B cell (primary cell): ENCODE measurements around the gene SF3B6. TPM values are rescaled to one million over a fixed set of nuclear protein-coding genes. Genes with fewer than 3 reads are reported as not detected.

Experiments used
- ATAC-seq: fragments of 200-7000 bp; cut with Tn5 transposase; one replicate; pipeline ENCODE4 v1.10.0; 2021; ENCODE audit warnings: low read depth, mild to moderate bottlenecking, moderate number of reproducible peaks, moderate library complexity
- CTCF ChIA-PET: fragments of 350-600 bp; sonication (Branson Sonifier 250); formaldehyde crosslinking; loops from one replicate; lab custom pipeline; 2021; ENCODE audit warnings: antibody characterized with exemption, inconsistent platforms; lab: Charles Lee
- POLR2A ChIA-PET: fragments of 350-600 bp; sonication (Branson Sonifier 250); formaldehyde crosslinking; loops from one replicate; lab custom pipeline; 2021; ENCODE audit warnings: antibody characterized with exemption; lab: Charles Lee
- DNase-seq: peaks from one replicate; pipeline ENCODE4 v3.0.0; 2013
- H2AFZ ChIP-seq: 2 replicates; pipeline ENCODE4 v1.6.1; 2012; ENCODE audit warnings: mild to moderate bottlenecking, low read depth, low read length; ENCODE audit not compliant: insufficient read depth, poor library complexity, severe bottlenecking
- H3K27ac ChIP-seq, 2 donors: 1 replicate in 1 of 2; 2 replicates in 1 of 2; pipeline ENCODE4 v1.5.1; 2012 to 2013; ENCODE audit warnings: low read length in 2 of 2, mild to moderate bottlenecking in 2 of 2, moderate library complexity in 1 of 2
- H3K27me3 ChIP-seq, 4 experiments: fragments of 200-600 bp in 1 of 4; sonication (generic) in 1 of 4; replicated peaks in 1 of 4; 1 replicate in 2 of 4; 2 replicates in 2 of 4; pipeline versions ENCODE4 v1.6.1 to v1.7.0; 2013 to 2016; ENCODE audit warnings: low read length in 3 of 4, mild to moderate bottlenecking in 2 of 4, mixed read lengths in 1 of 4, moderate library complexity in 1 of 4; ENCODE audit not compliant: insufficient read depth in 4 of 4, control insufficient read depth in 3 of 4; ENCODE audit errors: control extremely low read depth in 1 of 4
- H3K36me3 ChIP-seq, 2 experiments: replicated peaks in 1 of 2; 1 replicate in 1 of 2; 2 replicates in 1 of 2; pipeline versions ENCODE4 v1.6.1 to v1.7.1; 2013; ENCODE audit warnings: low read length in 1 of 2; ENCODE audit not compliant: insufficient read depth in 2 of 2, control insufficient read depth in 1 of 2; ENCODE audit errors: control extremely low read depth in 1 of 2, extremely low read depth in 1 of 2
- H3K4me1 ChIP-seq, 2 donors: fragments of 200-600 bp in 1 of 2; sonication (generic) in 1 of 2; 1 replicate in 1 of 2; 2 replicates in 1 of 2; pipeline versions ENCODE4 v1.5.1 to v1.6.1; 2013 to 2017; ENCODE audit warnings: low read length in 2 of 2; ENCODE audit not compliant: control insufficient read depth in 2 of 2, insufficient read depth in 2 of 2
- H3K4me2 ChIP-seq: replicated peaks from 2 replicates; pipeline ENCODE3; 2012; ENCODE audit warnings: mild to moderate bottlenecking, low read depth, low read length; ENCODE audit not compliant: poor library complexity, severe bottlenecking
- H3K4me3 ChIP-seq, 5 experiments: fragments of 200-600 bp in 1 of 5; sonication (generic) in 1 of 5; 1 replicate in 3 of 5; 2 replicates in 2 of 5; pipeline versions ENCODE4 v1.5.1 to v1.7.0; 2011 to 2016; ENCODE audit warnings: low read length in 4 of 5, mild to moderate bottlenecking in 4 of 5, low read depth in 2 of 5, control low read depth in 1 of 5, moderate library complexity in 1 of 5; ENCODE audit not compliant: insufficient read depth in 1 of 5; ENCODE audit errors: control extremely low read depth in 1 of 5, extremely low read depth in 1 of 5
- H3K79me2 ChIP-seq: fragments of 200-600 bp; sonication (generic); one replicate; pipeline ENCODE4 v1.6.0; 2016; ENCODE audit warnings: low read length; ENCODE audit not compliant: control insufficient read depth, insufficient read depth
- H3K9ac ChIP-seq: fragments of 200-600 bp; sonication (generic); 2 replicates; pipeline ENCODE4 v1.6.1; 2017; ENCODE audit warnings: mild to moderate bottlenecking, low read length, moderate library complexity
- H3K9me3 ChIP-seq, 3 donors: one replicate each; pipeline versions ENCODE4 v1.6.1 to v1.7.1; 2013; ENCODE audit warnings: low read length in 2 of 3; ENCODE audit not compliant: control insufficient read depth in 2 of 3, insufficient read depth in 1 of 3; ENCODE audit errors: control extremely low read depth in 1 of 3
- H4K20me1 ChIP-seq: 2 replicates; pipeline ENCODE4 v1.6.0; 2012; ENCODE audit warnings: mild to moderate bottlenecking, low read length; ENCODE audit not compliant: insufficient read depth, control insufficient read depth, poor library complexity, severe bottlenecking
- H3K27ac Mint-ChIP-seq: one replicate; pipeline ENCODE4 v1.8.0; 2021; ENCODE audit warnings: mixed read lengths
- H3K27me3 Mint-ChIP-seq: one replicate; pipeline ENCODE4 v1.8.0; 2021; ENCODE audit warnings: mixed read lengths
- H3K4me1 Mint-ChIP-seq: one replicate; pipeline ENCODE4 v1.8.0; 2021; ENCODE audit warnings: mixed read lengths
- H3K4me3 Mint-ChIP-seq: one replicate; pipeline ENCODE4 v1.8.0; 2021; ENCODE audit warnings: mixed read lengths
- H3K9me3 Mint-ChIP-seq: one replicate; pipeline ENCODE4 v1.8.0; 2022; ENCODE audit warnings: mixed read lengths; ENCODE audit not compliant: insufficient read depth
- EZH2 ChIP-seq: IDR thresholded peaks from 2 replicates; pipeline ENCODE4 v1.6.1; 2012; ENCODE audit warnings: borderline replicate concordance, low read depth, mild to moderate bottlenecking, moderate library complexity, low read length; ENCODE audit not compliant: insufficient read depth, poor library complexity, severe bottlenecking
- WGBS: methylation state at CpG from one replicate; pipeline ENCODE4 v1.1.5; 2013; ENCODE audit warnings: missing lambda C conversion rate; ENCODE audit not compliant: insufficient coverage; 5-methylcytosine and 5-hydroxymethylcytosine counted together
- intact Hi-C: fragments of 100-400 bp; cut with micrococcal nuclease; formaldehyde crosslinking; loops from one replicate; pipeline ENCODE4 v1.10.0; 2022
- polyA plus RNA-seq: library from polyadenylated mRNA; depleted of rRNA; stranded (reverse); fragments of >200 nt; gene quantifications from 2 replicates; pipeline ENCODE4 v1.2.3, GENCODE V29; 2012
- total RNA-seq, 2 donors: library from RNA; stranded (reverse); fragments of 120-200 nt in 1 of 2; gene quantifications; 1 replicate in 1 of 2; 2 replicates in 1 of 2; pipeline versions ENCODE4 v1.2.3 to v1.2.4, GENCODE V29; 2013 to 2022
- TF ChIP-seq, protein P1 (sequence below): fragments of 200-600 bp; IDR thresholded peaks from one replicate; pipeline ENCODE4 v1.8.0; 2022; ENCODE audit warnings: antibody characterized with exemption, mild to moderate bottlenecking

The SF3B6 gene
- total and polyA plus RNA-seq, 2 donors (not counting 1 experiment from before 2014, with no cell fraction given) = 47.2 to 48.4 TPM

DNA sequence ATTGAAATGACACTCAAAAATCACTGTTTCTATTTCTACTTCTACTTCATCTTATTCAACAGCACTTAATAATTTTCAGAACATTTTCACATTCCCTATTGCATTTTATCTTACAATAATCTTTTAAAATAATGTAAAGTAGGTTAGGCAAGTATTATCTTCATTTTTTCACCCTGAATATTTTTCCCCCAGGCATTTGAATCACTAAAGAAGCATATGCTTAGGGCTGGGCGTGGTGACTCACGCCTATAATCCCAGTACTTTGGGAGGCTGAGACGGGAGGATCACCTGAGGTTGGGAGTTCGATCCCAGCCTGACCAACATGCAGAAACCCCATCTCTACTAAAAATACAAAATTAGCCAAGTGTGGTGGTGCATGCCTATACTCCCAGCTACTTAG, 35.6 kb downstream of the SF3B6 start:
- ChIA-PET CTCF (no interaction called here), POLR2A (no interaction called here)
- TF ChIP-seq EZH2 = no peak
- TF ChIP-seq, protein P1, sequence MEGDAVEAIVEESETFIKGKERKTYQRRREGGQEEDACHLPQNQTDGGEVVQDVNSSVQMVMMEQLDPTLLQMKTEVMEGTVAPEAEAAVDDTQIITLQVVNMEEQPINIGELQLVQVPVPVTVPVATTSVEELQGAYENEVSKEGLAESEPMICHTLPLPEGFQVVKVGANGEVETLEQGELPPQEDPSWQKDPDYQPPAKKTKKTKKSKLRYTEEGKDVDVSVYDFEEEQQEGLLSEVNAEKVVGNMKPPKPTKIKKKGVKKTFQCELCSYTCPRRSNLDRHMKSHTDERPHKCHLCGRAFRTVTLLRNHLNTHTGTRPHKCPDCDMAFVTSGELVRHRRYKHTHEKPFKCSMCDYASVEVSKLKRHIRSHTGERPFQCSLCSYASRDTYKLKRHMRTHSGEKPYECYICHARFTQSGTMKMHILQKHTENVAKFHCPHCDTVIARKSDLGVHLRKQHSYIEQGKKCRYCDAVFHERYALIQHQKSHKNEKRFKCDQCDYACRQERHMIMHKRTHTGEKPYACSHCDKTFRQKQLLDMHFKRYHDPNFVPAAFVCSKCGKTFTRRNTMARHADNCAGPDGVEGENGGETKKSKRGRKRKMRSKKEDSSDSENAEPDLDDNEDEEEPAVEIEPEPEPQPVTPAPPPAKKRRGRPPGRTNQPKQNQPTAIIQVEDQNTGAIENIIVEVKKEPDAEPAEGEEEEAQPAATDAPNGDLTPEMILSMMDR = no peak
- Histone ChIP-seq H3K9ac (no peak overlapping the region), H3K36me3 (peaks cover 0 to 23% of the 10 kb centered on the region in 2 experiments), H2AFZ (no peak overlapping the region), H3K27ac (no peak overlapping the region), H3K4me3 (no peak overlapping the region), H4K20me1 (peaks cover 6% of the 10 kb centered on the region), H3K4me2 (no peak overlapping the region), H3K9me3 (no peaks in the 10 kb centered on the region), H3K79me2 (peaks cover 27% of the 10 kb centered on the region), H3K4me1 (no peaks in the 10 kb centered on the region), H3K27me3 (no peaks in the 10 kb centered on the region)
- 100% methylated on average over 3 of the region's 4 CpGs for WGBS
- ATAC-seq = no peak
- H3K4me3 Mint-ChIP-seq = no peak overlapping the region
- no peaks in the 10 kb centered on the region for H3K9me3 Mint-ChIP-seq
- H3K27ac Mint-ChIP-seq = no peak overlapping the region
- no peaks in the 10 kb centered on the region for H3K27me3 Mint-ChIP-seq
- DNase-seq = no peak
- peaks cover 10% of the 10 kb centered on the region for H3K4me1 Mint-ChIP-seq
- intact Hi-C loops = no loop called here

DNA sequence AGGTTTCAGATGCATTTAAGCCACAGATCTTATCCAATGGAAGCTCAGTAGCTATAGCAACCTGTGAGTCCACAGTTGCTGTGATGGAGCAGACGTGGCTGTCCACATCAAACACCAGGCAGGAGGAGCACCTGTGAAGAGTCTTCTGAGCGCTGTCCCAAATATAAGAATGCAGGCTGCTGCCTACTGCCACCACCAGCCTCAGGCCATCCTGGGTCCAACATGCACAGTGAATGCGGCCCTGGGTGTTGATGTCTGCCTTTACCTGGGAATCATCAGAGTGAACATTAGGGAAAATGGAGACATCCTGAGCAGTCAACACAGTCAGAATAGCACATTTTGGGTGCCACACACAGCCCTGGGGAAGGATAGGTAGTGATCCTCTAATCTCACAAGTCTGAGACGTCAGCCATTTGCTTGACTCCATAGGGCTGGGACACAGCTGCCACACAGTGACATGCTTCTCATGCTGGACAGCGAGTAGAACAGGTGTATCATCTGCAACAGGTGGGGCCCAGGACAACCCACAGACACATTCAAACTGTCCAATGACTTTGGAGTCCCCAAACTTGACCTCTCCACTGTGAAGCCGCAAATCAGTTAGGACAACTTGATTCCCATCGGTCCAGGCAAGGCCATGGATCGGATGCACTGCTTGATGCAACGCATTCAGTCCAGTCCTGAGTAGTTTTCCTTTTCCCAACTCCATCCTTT, 37.2 kb downstream of the SF3B6 start:
- TF ChIP-seq, protein P1 = no peak
- POLR2A ChIA-PET = no interaction called here
- H3K27me3 Mint-ChIP-seq = no peaks in the 10 kb centered on the region
- Histone ChIP-seq H3K9ac (no peak overlapping the region), H3K79me2 (peaks cover 31% of the 10 kb centered on the region), H3K4me3 (no peak overlapping the region), H3K27me3 (no peaks in the 10 kb centered on the region), H3K36me3 (peaks cover 0 to 23% of the 10 kb centered on the region in 2 experiments), H3K27ac (no peak overlapping the region), H3K4me1 (no peaks in the 10 kb centered on the region), H2AFZ (no peak overlapping the region), H4K20me1 (peaks cover 6% of the 10 kb centered on the region), H3K9me3 (no peaks in the 10 kb centered on the region), H3K4me2 (no peak overlapping the region)
- CTCF ChIA-PET = interaction anchor here (0.7 kb wide), 1 partner anchor 51 kb away, joined by 3 read pairs; no protein-coding TSS in a partner anchor
- H3K9me3 Mint-ChIP-seq = no peaks in the 10 kb centered on the region
- ATAC-seq (no peak), DNase-seq (no peak)
- 100% methylated on average over 6 of the region's 9 CpGs for WGBS
- no peak overlapping the region for H3K4me3 Mint-ChIP-seq
- peaks cover 10% of the 10 kb centered on the region for H3K4me1 Mint-ChIP-seq
- intact Hi-C loops = no loop called here
- H3K27ac Mint-ChIP-seq = no peak overlapping the region
